Spleen (tissue), 11 donors: Measurements from ENCODE around the gene RANBP10. TPM values are rescaled to one million over a fixed set of nuclear protein-coding genes. Genes with fewer than 3 reads are reported as not detected.

Experiments
- DNase-seq: peaks from one replicate; pipeline ENCODE4 v3.0.0-alpha.2; 2020
- H3K27ac ChIP-seq, 8 donors: fragments of 200-600 bp; sonication (generic) in 7 of 8; 1 replicate in 4 of 8; 2 replicates in 4 of 8; pipeline versions ENCODE4 v1.5.0 to v1.8.0; 2016 to 2021; ENCODE audit warnings: inconsistent platforms in 4 of 8, mild to moderate bottlenecking in 4 of 8, moderate library complexity in 1 of 8
- H3K27me3 ChIP-seq, 7 donors: fragments of 200-600 bp; sonication (generic) in 6 of 7; replicated peaks in 1 of 7; 1 replicate in 4 of 7; 2 replicates in 3 of 7; pipeline versions ENCODE4 v1.5.0 to v1.8.0; 2016 to 2021; ENCODE audit warnings: inconsistent platforms in 3 of 7, mild to moderate bottlenecking in 1 of 7
- H3K36me3 ChIP-seq, 6 donors: fragments of 200-600 bp; sonication (generic) in 5 of 6; 1 replicate in 4 of 6; 2 replicates in 2 of 6; pipeline versions ENCODE4 v1.5.0 to v1.8.0; 2016 to 2021; ENCODE audit warnings: inconsistent platforms in 2 of 6
- H3K4me1 ChIP-seq, 6 donors: fragments of 200-600 bp; sonication (generic) in 5 of 6; 1 replicate in 3 of 6; 2 replicates in 3 of 6; pipeline versions ENCODE4 v1.5.0 to v1.8.0; 2016 to 2021; ENCODE audit warnings: inconsistent platforms in 3 of 6
- H3K4me3 ChIP-seq, 8 donors: fragments of 200-600 bp; sonication (generic) in 7 of 8; 1 replicate in 4 of 8; 2 replicates in 4 of 8; pipeline versions ENCODE4 v1.5.0 to v1.8.0; 2016 to 2021; ENCODE audit warnings: inconsistent platforms in 4 of 8, mild to moderate bottlenecking in 4 of 8, moderate library complexity in 2 of 8
- H3K9me3 ChIP-seq, 8 donors: fragments of 200-600 bp; sonication (generic) in 7 of 8; 1 replicate in 4 of 8; 2 replicates in 4 of 8; pipeline versions ENCODE4 v1.5.0 to v1.8.0; 2016 to 2021; ENCODE audit warnings: inconsistent platforms in 4 of 8
- CTCF ChIP-seq, 11 experiments: fragments of 200-600 bp in 7 of 11; fragments of 450-650 bp in 4 of 11; sonication (generic) in 4 of 11; IDR thresholded peaks in 8 of 11; conservative IDR thresholded peaks in 3 of 11; 1 replicate in 7 of 11; 2 replicates in 4 of 11; pipeline versions ENCODE4 v1.4.0 to v1.8.0; 2016 to 2021; ENCODE audit warnings: antibody characterized with exemption in 11 of 11, inconsistent platforms in 4 of 11, mild to moderate bottlenecking in 1 of 11
- POLR2A ChIP-seq, 3 donors: fragments of 450-650 bp; IDR thresholded peaks; one replicate each; pipeline ENCODE4 v1.5.1; 2017; ENCODE audit warnings: antibody characterized with exemption in 3 of 3, mild to moderate bottlenecking in 1 of 3
- POLR2AphosphoS5 ChIP-seq, 3 donors: sonication (generic); formaldehyde crosslinking; IDR thresholded peaks; one replicate each; pipeline ENCODE4 v1.5.1; 2017; ENCODE audit warnings: antibody characterized with exemption in 3 of 3
- WGBS, 5 donors: extraction: QIAGEN DNeasy Blood & Tissue Kit in 3 of 5; methylation state at CpG; one replicate each; pipeline versions ENCODE4 v1.1.5 to v1.1.7; 2013 to 2018; 5-methylcytosine and 5-hydroxymethylcytosine counted together
- intact Hi-C: fragments of 100-400 bp; cut with DNase I; formaldehyde crosslinking; loops from one replicate; pipeline ENCODE4 v1.15.0; 2023; ENCODE audit warnings: low total_unique reads
- polyA plus RNA-seq, 3 donors: library from polyadenylated mRNA; stranded (reverse); fragments of 200-250 nt; gene quantifications; one replicate each; pipeline ENCODE4 v1.2.1, GENCODE V29; 2013
- total RNA-seq, 7 donors: library from RNA; depleted of rRNA in 3 of 7; stranded (reverse); fragments of >200 nt in 3 of 7; fragmentation: NEBNext Ultra II Directional in 4 of 7; extraction: Animal tissue kit (Norgen Biotek cat#: 25700) in 4 of 7; gene quantifications; one replicate each; pipeline versions ENCODE4 v1.1.0 to v1.2.1, GENCODE V29; 2016 to 2021
- donor health status: healthy with polysubstance abuse.
- donor health status: DM: no; HTN: no; CAD: no; lungs with moderate emphysema.
- donor health status: DM: no; HTN: no; CAD: no.
- donor health status: Bipolar disorder and iron deficiency.
- donor health status: healthy.
- donor health status: DM: no; HTN: no; CAD: no.
- donor health status: DM: yes; HTN: yes; CAD: no.

RANBP10 gene
- total and polyA plus RNA-seq, 10 donors = 6.6 to 38.6 (median 22.6) TPM

GRCh38 chr16:67703626-67704025 is 102.7 kb downstream of the RANBP10 start:
- H3K9me3 ChIP-seq = peaks cover 0 to 11% (median 8%) of the 10 kb centered on the region in 8 donors
- H3K4me1 ChIP-seq = peaks cover 0 to 28% (median 9%) of the 10 kb centered on the region in 6 donors
- TF ChIP-seq CTCF (IDR thresholded peaks at IDR 0.05 in 8 of 11, conservative IDR thresholded peaks at IDR 0.05 in 3 of 11) (no peak), POLR2AphosphoS5 (IDR thresholded peaks at IDR 0.05) (no peak), POLR2A (IDR thresholded peaks at IDR 0.05) (no peak)
- DNase-seq = no peak
- H3K27me3 ChIP-seq = no peaks in the 10 kb centered on the region
- no peak overlapping the region for H3K4me3 ChIP-seq
- intact Hi-C loops = no loop called here
- 53 to 71% (median 66%) methylated on average over 2 of the region's 2 CpGs for WGBS, 5 donors
- peak overlapping the region in 1 of 8 donors; percentile 42 for H3K27ac ChIP-seq
- peaks cover 0 to 21% (median 5%) of the 10 kb centered on the region in 6 donors for H3K36me3 ChIP-seq

GRCh38 chr16:67702130-67702529 is 104.2 kb downstream of the RANBP10 start:
- intact Hi-C loops = no loop called here
- H3K27ac ChIP-seq = no peak overlapping the region
- H3K4me1 ChIP-seq = peaks cover 0 to 41% (median 17%) of the 10 kb centered on the region in 6 donors
- H3K4me3 ChIP-seq = no peak overlapping the region
- TF ChIP-seq CTCF (IDR thresholded peaks at IDR 0.05 in 8 of 11, conservative IDR thresholded peaks at IDR 0.05 in 3 of 11) (no peak), POLR2AphosphoS5 (IDR thresholded peaks at IDR 0.05) (no peak), POLR2A (IDR thresholded peaks at IDR 0.05) (no peak)
- H3K9me3 ChIP-seq = peaks cover 0 to 11% (median 8%) of the 10 kb centered on the region in 8 donors
- WGBS, 5 donors = 91 to 97% (median 96%) methylated on average over 4 of the region's 4 CpGs
- peaks cover 0 to 30% (median 9%) of the 10 kb centered on the region in 6 donors for H3K36me3 ChIP-seq
- DNase-seq = no peak
- no peaks in the 10 kb centered on the region for H3K27me3 ChIP-seq

- WGBS, 5 donors = 88 to 98% (median 93%) methylated on average over 1 of the region's 1 CpG
- TF ChIP-seq POLR2A (IDR thresholded peaks at IDR 0.05) (no peak), POLR2AphosphoS5 (IDR thresholded peaks at IDR 0.05) (no peak), CTCF (IDR thresholded peaks at IDR 0.05 in 8 of 11, conservative IDR thresholded peaks at IDR 0.05 in 3 of 11) (no peak)
- H3K4me1 ChIP-seq = peaks cover 0 to 49% (median 23%) of the 10 kb centered on the region in 6 donors
These were observed 104.9 kb downstream of the RANBP10 start for GRCh38 chr16:67701420-67701819.

GRCh38 chr16:67699265-67699664 is 107.1 kb downstream of the RANBP10 start:
- DNase-seq = peak; percentile 30
- TF ChIP-seq POLR2A (IDR thresholded peaks at IDR 0.05) (no peak), POLR2AphosphoS5 (IDR thresholded peaks at IDR 0.05) (no peak), CTCF (IDR thresholded peaks at IDR 0.05 in 8 of 11, conservative IDR thresholded peaks at IDR 0.05 in 3 of 11) (no peak)

More at GRCh38 chr16:67701420-67701819, 104.9 kb downstream of the RANBP10 start:
- H3K27me3 ChIP-seq = no peaks in the 10 kb centered on the region
- DNase-seq = no peak
- intact Hi-C loops = no loop called here
- peaks cover 0 to 11% (median 8%) of the 10 kb centered on the region in 8 donors for H3K9me3 ChIP-seq
- H3K4me3 ChIP-seq = no peak overlapping the region
- H3K27ac ChIP-seq = no peak overlapping the region
- H3K36me3 ChIP-seq = peaks cover 0 to 30% (median 9%) of the 10 kb centered on the region in 6 donors

More at GRCh38 chr16:67699265-67699664, 107.1 kb downstream of the RANBP10 start:
- no peak overlapping the region for H3K4me3 ChIP-seq
- intact Hi-C loops = no loop called here
- WGBS, 5 donors = 81 to 99% (median 94%) methylated on average over 7 of the region's 7 CpGs
- peaks cover 0 to 43% (median 25%) of the 10 kb centered on the region in 6 donors for H3K4me1 ChIP-seq
- no peak overlapping the region for H3K27ac ChIP-seq
- peaks cover 0 to 26% (median 9%) of the 10 kb centered on the region in 6 donors for H3K36me3 ChIP-seq
- no peaks in the 10 kb centered on the region for H3K27me3 ChIP-seq
- peaks cover 0 to 11% (median 8%) of the 10 kb centered on the region in 8 donors for H3K9me3 ChIP-seq
